Upper lobe of left lung (tissue), 4 donors: ENCODE measurements around the gene RPS6KA2.

Source experiments
- POLR2A ChIP-seq, 4 donors: fragments of 450-650 bp; IDR thresholded peaks; one replicate each; pipeline ENCODE4 v1.5.1; 2016 to 2017; ENCODE audit warnings: antibody characterized with exemption in 4 of 4, mild to moderate bottlenecking in 2 of 4
- TF ChIP-seq, protein P1 (sequence below), 6 experiments: fragments of 450-650 bp in 4 of 6; fragments of 200-600 bp in 2 of 6; sonication (generic) in 2 of 6; IDR thresholded peaks; one replicate each; pipeline ENCODE4 v1.5.1; 2016 to 2019; ENCODE audit warnings: antibody characterized with exemption in 6 of 6

DNA sequence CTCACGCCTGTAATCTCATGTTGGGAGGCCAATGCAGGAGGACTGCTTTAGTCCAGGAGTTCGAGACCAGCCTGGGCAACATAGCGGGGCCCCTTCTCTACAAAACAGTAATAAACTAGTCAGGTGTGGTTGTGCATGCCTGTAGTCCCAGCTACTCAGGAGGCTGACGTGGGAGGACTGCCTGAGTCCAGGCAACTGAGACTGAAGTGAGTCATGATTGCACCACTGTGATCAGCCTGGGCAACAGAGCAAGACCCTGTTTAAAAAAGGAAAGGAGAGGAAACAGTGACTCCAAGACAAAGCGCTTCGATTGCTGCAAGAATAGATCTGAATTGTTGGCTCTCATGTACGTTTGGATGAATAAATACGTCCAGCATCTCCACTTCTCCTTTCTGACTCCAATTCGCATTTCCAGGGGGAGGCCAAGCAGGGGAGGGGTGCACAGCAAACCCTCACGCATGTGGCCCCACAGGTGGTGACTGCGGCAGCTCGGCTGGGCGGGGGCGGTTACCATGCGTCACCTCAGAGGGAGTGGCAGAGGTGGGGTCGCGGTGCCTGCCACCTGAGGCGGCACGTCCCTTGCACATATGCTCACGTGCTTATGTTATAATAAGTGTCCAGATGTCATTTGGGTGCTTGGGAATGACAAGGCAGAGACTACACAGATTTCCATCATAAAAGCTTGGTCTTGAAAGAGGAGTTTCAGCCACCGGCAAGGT, 149.2 kb downstream of the RPS6KA2 start:
- TF ChIP-seq, protein P1, sequence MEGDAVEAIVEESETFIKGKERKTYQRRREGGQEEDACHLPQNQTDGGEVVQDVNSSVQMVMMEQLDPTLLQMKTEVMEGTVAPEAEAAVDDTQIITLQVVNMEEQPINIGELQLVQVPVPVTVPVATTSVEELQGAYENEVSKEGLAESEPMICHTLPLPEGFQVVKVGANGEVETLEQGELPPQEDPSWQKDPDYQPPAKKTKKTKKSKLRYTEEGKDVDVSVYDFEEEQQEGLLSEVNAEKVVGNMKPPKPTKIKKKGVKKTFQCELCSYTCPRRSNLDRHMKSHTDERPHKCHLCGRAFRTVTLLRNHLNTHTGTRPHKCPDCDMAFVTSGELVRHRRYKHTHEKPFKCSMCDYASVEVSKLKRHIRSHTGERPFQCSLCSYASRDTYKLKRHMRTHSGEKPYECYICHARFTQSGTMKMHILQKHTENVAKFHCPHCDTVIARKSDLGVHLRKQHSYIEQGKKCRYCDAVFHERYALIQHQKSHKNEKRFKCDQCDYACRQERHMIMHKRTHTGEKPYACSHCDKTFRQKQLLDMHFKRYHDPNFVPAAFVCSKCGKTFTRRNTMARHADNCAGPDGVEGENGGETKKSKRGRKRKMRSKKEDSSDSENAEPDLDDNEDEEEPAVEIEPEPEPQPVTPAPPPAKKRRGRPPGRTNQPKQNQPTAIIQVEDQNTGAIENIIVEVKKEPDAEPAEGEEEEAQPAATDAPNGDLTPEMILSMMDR (IDR thresholded peaks at IDR 0.05), result no peak
- TF ChIP-seq POLR2A (IDR thresholded peaks at IDR 0.05), result no peak
